ENCODE results near the gene MLST8.
A peak's percentile ranks its signal among the peaks of the same experiment; 100 is the strongest.

The MLST8 gene

DNA sequence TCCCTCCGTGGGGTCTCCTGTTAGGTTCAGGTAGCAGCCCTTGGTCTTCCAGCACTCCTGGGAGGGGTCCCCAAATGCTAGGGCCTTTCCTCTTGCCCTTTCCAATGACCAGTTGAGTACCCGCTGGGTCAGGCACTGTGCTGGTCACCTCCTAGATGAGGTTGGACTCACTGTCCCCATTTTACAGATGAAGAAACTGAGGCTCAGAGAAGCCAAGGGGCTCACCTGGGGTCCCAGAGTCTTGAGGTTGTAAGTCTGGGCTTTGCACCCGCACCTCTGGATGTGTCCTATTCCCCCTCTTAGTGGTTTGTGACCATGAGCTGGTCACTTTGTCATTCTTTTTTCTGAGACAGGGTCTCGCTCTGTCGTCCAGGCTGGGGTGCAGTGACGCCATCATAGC, 7.5 kb upstream of the MLST8 start (continued):
- TF ChIP-seq ZBTB1 (tag by site-specific recombination; IDR thresholded peaks at IDR 0.05) (no peak), MYNN (tag by site-specific recombination; IDR thresholded peaks at IDR 0.05; ENCODE audit: borderline replicate concordance) (no peak), ZNF140 (tag by site-specific recombination; IDR thresholded peaks at IDR 0.05) (no peak), ZNF133 (tag by site-specific recombination; IDR thresholded peaks at IDR 0.05) (no peak)
- TF ChIP-seq, protein P1, sequence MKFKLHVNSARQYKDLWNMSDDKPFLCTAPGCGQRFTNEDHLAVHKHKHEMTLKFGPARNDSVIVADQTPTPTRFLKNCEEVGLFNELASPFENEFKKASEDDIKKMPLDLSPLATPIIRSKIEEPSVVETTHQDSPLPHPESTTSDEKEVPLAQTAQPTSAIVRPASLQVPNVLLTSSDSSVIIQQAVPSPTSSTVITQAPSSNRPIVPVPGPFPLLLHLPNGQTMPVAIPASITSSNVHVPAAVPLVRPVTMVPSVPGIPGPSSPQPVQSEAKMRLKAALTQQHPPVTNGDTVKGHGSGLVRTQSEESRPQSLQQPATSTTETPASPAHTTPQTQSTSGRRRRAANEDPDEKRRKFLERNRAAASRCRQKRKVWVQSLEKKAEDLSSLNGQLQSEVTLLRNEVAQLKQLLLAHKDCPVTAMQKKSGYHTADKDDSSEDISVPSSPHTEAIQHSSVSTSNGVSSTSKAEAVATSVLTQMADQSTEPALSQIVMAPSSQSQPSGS (tag by site-specific recombination; IDR thresholded peaks at IDR 0.05; ENCODE audit: low read depth): no peak
- TF ChIP-seq, protein P2, sequence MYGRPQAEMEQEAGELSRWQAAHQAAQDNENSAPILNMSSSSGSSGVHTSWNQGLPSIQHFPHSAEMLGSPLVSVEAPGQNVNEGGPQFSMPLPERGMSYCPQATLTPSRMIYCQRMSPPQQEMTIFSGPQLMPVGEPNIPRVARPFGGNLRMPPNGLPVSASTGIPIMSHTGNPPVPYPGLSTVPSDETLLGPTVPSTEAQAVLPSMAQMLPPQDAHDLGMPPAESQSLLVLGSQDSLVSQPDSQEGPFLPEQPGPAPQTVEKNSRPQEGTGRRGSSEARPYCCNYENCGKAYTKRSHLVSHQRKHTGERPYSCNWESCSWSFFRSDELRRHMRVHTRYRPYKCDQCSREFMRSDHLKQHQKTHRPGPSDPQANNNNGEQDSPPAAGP (tag by site-specific recombination; IDR thresholded peaks at IDR 0.05): no peak
- TF ChIP-seq, protein P3, sequence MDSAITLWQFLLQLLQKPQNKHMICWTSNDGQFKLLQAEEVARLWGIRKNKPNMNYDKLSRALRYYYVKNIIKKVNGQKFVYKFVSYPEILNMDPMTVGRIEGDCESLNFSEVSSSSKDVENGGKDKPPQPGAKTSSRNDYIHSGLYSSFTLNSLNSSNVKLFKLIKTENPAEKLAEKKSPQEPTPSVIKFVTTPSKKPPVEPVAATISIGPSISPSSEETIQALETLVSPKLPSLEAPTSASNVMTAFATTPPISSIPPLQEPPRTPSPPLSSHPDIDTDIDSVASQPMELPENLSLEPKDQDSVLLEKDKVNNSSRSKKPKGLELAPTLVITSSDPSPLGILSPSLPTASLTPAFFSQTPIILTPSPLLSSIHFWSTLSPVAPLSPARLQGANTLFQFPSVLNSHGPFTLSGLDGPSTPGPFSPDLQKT (IDR thresholded peaks at IDR 0.05; ENCODE audit: borderline replicate concordance, low read depth, low read length): no peak
- TF ChIP-seq, protein P4, sequence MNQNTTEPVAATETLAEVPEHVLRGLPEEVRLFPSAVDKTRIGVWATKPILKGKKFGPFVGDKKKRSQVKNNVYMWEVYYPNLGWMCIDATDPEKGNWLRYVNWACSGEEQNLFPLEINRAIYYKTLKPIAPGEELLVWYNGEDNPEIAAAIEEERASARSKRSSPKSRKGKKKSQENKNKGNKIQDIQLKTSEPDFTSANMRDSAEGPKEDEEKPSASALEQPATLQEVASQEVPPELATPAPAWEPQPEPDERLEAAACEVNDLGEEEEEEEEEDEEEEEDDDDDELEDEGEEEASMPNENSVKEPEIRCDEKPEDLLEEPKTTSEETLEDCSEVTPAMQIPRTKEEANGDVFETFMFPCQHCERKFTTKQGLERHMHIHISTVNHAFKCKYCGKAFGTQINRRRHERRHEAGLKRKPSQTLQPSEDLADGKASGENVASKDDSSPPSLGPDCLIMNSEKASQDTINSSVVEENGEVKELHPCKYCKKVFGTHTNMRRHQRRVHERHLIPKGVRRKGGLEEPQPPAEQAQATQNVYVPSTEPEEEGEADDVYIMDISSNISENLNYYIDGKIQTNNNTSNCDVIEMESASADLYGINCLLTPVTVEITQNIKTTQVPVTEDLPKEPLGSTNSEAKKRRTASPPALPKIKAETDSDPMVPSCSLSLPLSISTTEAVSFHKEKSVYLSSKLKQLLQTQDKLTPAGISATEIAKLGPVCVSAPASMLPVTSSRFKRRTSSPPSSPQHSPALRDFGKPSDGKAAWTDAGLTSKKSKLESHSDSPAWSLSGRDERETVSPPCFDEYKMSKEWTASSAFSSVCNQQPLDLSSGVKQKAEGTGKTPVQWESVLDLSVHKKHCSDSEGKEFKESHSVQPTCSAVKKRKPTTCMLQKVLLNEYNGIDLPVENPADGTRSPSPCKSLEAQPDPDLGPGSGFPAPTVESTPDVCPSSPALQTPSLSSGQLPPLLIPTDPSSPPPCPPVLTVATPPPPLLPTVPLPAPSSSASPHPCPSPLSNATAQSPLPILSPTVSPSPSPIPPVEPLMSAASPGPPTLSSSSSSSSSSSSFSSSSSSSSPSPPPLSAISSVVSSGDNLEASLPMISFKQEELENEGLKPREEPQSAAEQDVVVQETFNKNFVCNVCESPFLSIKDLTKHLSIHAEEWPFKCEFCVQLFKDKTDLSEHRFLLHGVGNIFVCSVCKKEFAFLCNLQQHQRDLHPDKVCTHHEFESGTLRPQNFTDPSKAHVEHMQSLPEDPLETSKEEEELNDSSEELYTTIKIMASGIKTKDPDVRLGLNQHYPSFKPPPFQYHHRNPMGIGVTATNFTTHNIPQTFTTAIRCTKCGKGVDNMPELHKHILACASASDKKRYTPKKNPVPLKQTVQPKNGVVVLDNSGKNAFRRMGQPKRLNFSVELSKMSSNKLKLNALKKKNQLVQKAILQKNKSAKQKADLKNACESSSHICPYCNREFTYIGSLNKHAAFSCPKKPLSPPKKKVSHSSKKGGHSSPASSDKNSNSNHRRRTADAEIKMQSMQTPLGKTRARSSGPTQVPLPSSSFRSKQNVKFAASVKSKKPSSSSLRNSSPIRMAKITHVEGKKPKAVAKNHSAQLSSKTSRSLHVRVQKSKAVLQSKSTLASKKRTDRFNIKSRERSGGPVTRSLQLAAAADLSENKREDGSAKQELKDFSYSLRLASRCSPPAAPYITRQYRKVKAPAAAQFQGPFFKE (tag by site-specific recombination; IDR thresholded peaks at IDR 0.05; ENCODE audit: borderline replicate concordance): no peak
- TF ChIP-seq, protein P5, sequence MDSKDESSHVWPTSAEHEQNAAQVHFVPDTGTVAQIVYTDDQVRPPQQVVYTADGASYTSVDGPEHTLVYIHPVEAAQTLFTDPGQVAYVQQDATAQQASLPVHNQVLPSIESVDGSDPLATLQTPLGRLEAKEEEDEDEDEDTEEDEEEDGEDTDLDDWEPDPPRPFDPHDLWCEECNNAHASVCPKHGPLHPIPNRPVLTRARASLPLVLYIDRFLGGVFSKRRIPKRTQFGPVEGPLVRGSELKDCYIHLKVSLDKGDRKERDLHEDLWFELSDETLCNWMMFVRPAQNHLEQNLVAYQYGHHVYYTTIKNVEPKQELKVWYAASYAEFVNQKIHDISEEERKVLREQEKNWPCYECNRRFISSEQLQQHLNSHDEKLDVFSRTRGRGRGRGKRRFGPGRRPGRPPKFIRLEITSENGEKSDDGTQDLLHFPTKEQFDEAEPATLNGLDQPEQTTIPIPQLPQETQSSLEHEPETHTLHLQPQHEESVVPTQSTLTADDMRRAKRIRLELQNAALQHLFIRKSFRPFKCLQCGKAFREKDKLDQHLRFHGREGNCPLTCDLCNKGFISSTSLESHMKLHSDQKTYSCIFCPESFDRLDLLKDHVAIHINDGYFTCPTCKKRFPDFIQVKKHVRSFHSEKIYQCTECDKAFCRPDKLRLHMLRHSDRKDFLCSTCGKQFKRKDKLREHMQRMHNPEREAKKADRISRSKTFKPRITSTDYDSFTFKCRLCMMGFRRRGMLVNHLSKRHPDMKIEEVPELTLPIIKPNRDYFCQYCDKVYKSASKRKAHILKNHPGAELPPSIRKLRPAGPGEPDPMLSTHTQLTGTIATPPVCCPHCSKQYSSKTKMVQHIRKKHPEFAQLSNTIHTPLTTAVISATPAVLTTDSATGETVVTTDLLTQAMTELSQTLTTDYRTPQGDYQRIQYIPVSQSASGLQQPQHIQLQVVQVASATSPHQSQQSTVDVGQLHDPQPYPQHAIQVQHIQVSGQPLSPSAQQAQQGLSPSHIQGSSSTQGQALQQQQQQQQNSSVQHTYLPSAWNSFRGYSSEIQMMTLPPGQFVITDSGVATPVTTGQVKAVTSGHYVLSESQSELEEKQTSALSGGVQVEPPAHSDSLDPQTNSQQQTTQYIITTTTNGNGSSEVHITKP (tag by site-specific recombination; IDR thresholded peaks at IDR 0.05): no peak

DNA sequence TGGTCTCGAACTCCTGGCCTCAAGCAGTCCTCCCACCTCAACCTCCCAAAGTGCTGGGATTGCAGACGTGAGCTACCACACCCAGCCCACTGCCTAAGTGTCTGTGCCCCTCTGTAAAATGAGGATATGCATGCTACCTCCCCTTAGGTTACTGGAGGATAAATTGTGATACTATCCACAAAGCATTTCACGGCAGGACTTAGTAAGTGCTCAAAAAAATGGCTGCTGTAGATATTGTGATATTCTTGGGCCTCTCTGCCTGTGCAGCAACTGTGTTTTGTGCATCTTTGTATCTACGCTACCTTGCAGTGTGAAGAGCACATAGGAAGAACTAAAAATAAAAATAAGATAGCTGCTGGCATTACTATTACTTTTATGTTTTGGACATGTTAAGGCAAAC, 7.0 kb upstream of the MLST8 start:
- CTCF ChIA-PET: interaction anchor here (0.7 to 0.8 kb wide), 2 partner anchors 241 to 303 kb away, joined by 3 read pairs; no protein-coding TSS in a partner anchor
- Histone ChIP-seq H3K27ac (ENCODE audit: extremely low read depth, low read depth, low read length) (no peak overlapping the region), H3K9me3 (ENCODE audit: control insufficient read depth, insufficient read depth, low read depth, low read length) (no peaks in the 10 kb centered on the region), H3K4me3 (ENCODE audit: low read depth, low read length) (no peak overlapping the region), H3K4me1 (ENCODE audit: control insufficient read depth, insufficient read depth, low read length) (peaks cover 9% of the 10 kb centered on the region; the same call in 1 of the 2 replicates), H3K36me3 (ENCODE audit: control insufficient read depth in 2 of 2, insufficient read depth in 1 of 2, low read length in 2 of 2) (no peaks in the 10 kb centered on the region)
- no peak for TF ChIP-seq ZNF211 (tag by site-specific recombination; IDR thresholded peaks at IDR 0.05; ENCODE audit: low read depth)
- TF ChIP-seq ZNF558 (tag by site-specific recombination; IDR thresholded peaks at IDR 0.05): no peak
- no peak for TF ChIP-seq ZFP37 (tag by site-specific recombination; IDR thresholded peaks at IDR 0.05)
- TF ChIP-seq ZNF664 (tag by site-specific recombination; IDR thresholded peaks at IDR 0.05): peak; percentile 94
- no peak for TF ChIP-seq ZNF341 (tag by site-specific recombination; IDR thresholded peaks at IDR 0.05; ENCODE audit: low read depth)
- TF ChIP-seq ZNF561 (tag by site-specific recombination; IDR thresholded peaks at IDR 0.05; ENCODE audit: borderline replicate concordance): no peak
- no peak for TF ChIP-seq ZNF391 (tag by site-specific recombination; IDR thresholded peaks at IDR 0.05; ENCODE audit: borderline replicate concordance, low read depth)
- TF ChIP-seq ZNF610 (tag by site-specific recombination; IDR thresholded peaks at IDR 0.05; ENCODE audit: borderline replicate concordance): no peak
- POLR2A ChIA-PET: no interaction called here

All from HEK293 (cell line).